GM10266 (cell line): ENCODE measurements around the gene RSU1.

ENCODE experiments used
- DNase-seq: peaks from one replicate; pipeline ENCODE4 v3.0.0; 2012; ENCODE audit errors: extremely low spot score
- CTCF ChIP-seq: IDR thresholded peaks from 2 replicates; pipeline ENCODE4 v1.5.1; 2012; ENCODE audit warnings: mild to moderate bottlenecking, low read depth; ENCODE audit not compliant: control insufficient read depth, insufficient read depth; ENCODE audit errors: missing control alignments

Gene RSU1

GRCh38 chr10:16856092-16856491 lies 38.9 kb upstream of the RSU1 start:
- no peak for DNase-seq
- TF ChIP-seq CTCF: no peak

GRCh38 chr10:16854623-16855022 lies 37.4 kb upstream of the RSU1 start:
- DNase-seq: no peak
- TF ChIP-seq CTCF: no peak

- no peak for TF ChIP-seq CTCF
- no peak for DNase-seq
These were observed 36.6 kb upstream of the RSU1 start for GRCh38 chr10:16853809-16854208.

DNA sequence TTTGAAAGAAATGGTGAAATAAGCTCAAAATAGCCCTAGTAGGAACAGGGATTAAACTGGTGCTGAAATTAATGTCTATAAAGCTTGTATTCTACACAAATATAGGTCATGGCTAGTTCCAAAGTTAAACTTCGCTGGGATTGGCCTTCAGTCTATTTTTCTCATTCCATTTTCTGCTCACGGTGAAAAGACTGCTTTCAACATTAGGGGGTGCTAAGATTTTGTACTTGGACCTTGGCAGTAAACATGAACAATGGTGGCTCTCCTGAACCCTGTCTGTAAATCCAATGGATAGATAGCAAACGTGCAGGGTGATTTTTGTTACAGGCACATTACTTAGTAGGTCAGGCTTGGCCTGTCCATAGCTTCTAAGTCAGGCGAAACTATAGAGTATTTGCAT lies 36.0 kb upstream of the RSU1 start:
- peak; percentile 7 for DNase-seq
- TF ChIP-seq CTCF: no peak

GRCh38 chr10:16852624-16853023 lies 35.4 kb upstream of the RSU1 start:
- no peak for TF ChIP-seq CTCF
- DNase-seq: no peak

DNA sequence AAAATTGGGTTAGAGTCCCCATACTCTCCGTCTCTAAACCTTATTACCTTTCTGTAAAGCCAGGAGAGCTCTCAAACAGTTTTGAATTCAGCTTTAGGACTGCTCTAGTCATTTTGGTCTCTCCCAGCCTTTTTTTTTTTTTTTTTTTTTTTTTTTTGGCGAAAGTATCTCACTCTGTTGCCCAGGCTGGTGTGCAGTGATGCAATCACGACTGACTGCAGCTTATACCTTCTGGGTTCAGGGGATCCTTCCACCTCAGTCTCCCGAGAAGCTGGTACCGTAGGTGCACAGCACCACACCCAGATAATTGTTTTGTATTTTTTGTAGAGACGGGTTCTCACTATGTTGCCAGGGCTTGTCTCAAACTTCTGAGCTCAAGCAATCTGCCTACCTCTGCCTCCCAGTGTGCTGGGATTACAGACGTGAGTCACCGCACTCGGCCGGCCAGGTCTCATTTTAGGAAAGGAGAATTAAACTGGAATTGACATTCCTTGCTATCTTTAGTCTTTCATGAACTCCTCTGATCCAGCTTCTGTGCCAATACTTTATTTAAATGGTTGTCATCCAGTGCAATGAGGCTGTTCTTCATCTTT lies 31.4 kb upstream of the RSU1 start:
- no peak for DNase-seq

More for the DNA sequence above, 31.4 kb upstream of the RSU1 start:
- no peak for TF ChIP-seq CTCF
